ENCODE results near the gene MYG1. TPM values are rescaled to one million over a fixed set of nuclear protein-coding genes. Genes with fewer than 3 reads are reported as not detected.

Gene MYG1
- total and polyA plus RNA-seq, 9 donors, result 34.7 to 47.5 (median 37.4) TPM

- no peak for DNase-seq
- peaks cover 8% of the 10 kb centered on the region for H3K4me1 ChIP-seq (ENCODE audit: control insufficient read depth, insufficient read depth, low read length)
- H3K4me3 ChIP-seq (ENCODE audit: low read length), result no peak within 1 kb of the TSS
- no peak within 1 kb of the TSS for H3K27ac ChIP-seq (ENCODE audit: low read length)
- H3K27me3 ChIP-seq (ENCODE audit: control insufficient read depth, insufficient read depth, low read length), result peaks cover 56% of the 10 kb centered on the region
- no peaks in the 10 kb centered on the region for H3K9me3 ChIP-seq (replicated peaks; ENCODE audit: control insufficient read depth, low read depth, low read length)
- H3K36me3 ChIP-seq (ENCODE audit: control insufficient read depth, insufficient read depth, low read length), result no peaks in the 10 kb centered on the region
- 21% methylated on average over 2 of the region's 15 CpGs for WGBS (ENCODE audit: insufficient coverage)
Observed at GRCh38 chr12:53336181-53336681, 36.7 kb downstream of the MYG1 start, which contains the start of gene SP7. Gene SP7 (minus strand): TSS chr12:53336354. CDS start chr12:53335646, 708 bp downstream.

DNA sequence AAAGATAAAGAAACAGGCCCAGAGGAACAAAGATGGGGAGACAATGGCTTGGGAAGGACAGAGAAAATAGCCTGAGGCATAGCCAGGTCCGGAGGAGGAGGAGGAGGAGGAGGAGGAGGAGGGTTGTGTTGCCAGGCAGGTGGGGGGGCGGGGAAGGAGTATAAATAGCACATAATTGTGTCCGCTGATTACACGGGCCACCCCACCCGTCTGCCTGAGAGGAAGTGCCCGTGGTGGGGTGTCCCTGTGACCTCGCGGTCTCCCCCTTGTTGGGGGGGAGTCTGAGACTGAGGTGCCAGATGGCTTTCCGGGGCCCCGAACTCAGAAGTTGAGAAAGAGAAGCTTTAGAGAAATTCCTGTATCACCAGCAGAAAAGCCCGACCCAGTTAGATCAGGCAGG lies 38.5 kb downstream of the MYG1 start:
- H3K36me3 ChIP-seq (ENCODE audit: control insufficient read depth, insufficient read depth, low read length), result no peaks in the 10 kb centered on the region
- H3K9me3 ChIP-seq (replicated peaks; ENCODE audit: control insufficient read depth, low read depth, low read length), result no peaks in the 10 kb centered on the region
- H3K4me1 ChIP-seq (ENCODE audit: control insufficient read depth, insufficient read depth, low read length), result peaks cover 8% of the 10 kb centered on the region
- no peak overlapping the region for H3K4me3 ChIP-seq (ENCODE audit: low read length)
- no peak for DNase-seq
- no peak overlapping the region for H3K27ac ChIP-seq (ENCODE audit: low read length)
- 46% methylated on average over 4 of the region's 11 CpGs for WGBS (ENCODE audit: insufficient coverage)
- H3K27me3 ChIP-seq (ENCODE audit: control insufficient read depth, insufficient read depth, low read length), result peaks cover 50% of the 10 kb centered on the region

GRCh38 chr12:53338916-53339315 lies 39.4 kb downstream of the MYG1 start:
- DNase-seq, result no peak
- Histone ChIP-seq H3K9me3 (replicated peaks; ENCODE audit: control insufficient read depth, low read depth, low read length) (no peaks in the 10 kb centered on the region), H3K4me3 (ENCODE audit: low read length) (no peak overlapping the region), H3K27ac (ENCODE audit: low read length) (no peak overlapping the region), H3K36me3 (ENCODE audit: control insufficient read depth, insufficient read depth, low read length) (no peaks in the 10 kb centered on the region), H3K4me1 (ENCODE audit: control insufficient read depth, insufficient read depth, low read length) (peaks cover 8% of the 10 kb centered on the region), H3K27me3 (ENCODE audit: control insufficient read depth, insufficient read depth, low read length) (peaks cover 45% of the 10 kb centered on the region)
- WGBS (ENCODE audit: insufficient coverage), result no CpG with 5 or more reads among the region's 6 CpGs

DNA sequence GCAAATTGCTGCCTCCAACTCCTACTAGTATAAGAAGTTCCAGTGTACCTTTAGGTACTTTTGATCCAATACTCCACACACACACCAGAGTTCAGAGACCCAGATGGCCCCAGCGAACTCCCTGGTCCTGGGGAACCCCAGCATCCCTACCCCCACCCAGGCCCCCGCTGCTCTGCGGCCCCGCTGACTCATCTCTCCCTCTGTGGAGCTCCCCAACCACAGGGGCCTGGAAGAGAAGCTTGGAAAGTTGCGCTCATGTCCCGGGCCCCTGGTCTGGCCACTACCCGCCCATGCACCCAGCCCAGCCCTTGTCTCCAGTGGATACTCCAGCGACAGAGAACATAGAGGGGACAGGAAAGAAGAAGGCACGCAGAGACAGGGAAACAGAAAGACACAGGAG lies 40.9 kb downstream of the MYG1 start:
- whole genome bisulfite sequencing (ENCODE audit: insufficient coverage), result 65% methylated on average over 4 of the region's 9 CpGs
- Histone ChIP-seq H3K27ac (ENCODE audit: low read length) (no peak overlapping the region), H3K4me3 (ENCODE audit: low read length) (no peak overlapping the region), H3K27me3 (ENCODE audit: control insufficient read depth, insufficient read depth, low read length) (peaks cover 38% of the 10 kb centered on the region), H3K36me3 (ENCODE audit: control insufficient read depth, insufficient read depth, low read length) (no peaks in the 10 kb centered on the region), H3K9me3 (replicated peaks; ENCODE audit: control insufficient read depth, low read depth, low read length) (no peaks in the 10 kb centered on the region), H3K4me1 (ENCODE audit: control insufficient read depth, insufficient read depth, low read length) (peaks cover 15% of the 10 kb centered on the region)
- DNase-seq, result no peak

DNA sequence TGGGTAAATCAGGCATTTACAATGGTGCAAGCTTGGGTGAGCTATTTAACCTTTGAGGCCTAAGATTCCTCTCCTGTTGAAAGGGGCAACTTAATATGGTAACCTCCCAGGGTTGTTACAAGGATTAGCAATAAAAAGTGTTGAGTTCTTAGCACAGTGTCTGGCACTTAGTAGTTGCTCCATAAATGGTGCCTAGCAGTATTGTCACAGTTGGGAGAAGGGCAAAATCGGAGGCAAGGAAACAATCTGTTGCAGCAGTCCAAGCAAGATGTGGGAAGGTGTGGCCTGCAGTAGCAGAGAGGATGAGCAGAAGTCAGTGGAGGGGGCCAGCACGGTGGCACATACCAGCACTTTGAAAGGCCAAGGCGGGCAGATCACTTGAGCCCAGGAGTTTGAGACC lies 44.0 kb downstream of the MYG1 start:
- Histone ChIP-seq H3K27me3 (ENCODE audit: control insufficient read depth, insufficient read depth, low read length) (peaks cover 11% of the 10 kb centered on the region), H3K36me3 (ENCODE audit: control insufficient read depth, insufficient read depth, low read length) (no peaks in the 10 kb centered on the region), H3K9me3 (replicated peaks; ENCODE audit: control insufficient read depth, low read depth, low read length) (no peaks in the 10 kb centered on the region), H3K4me1 (ENCODE audit: control insufficient read depth, insufficient read depth, low read length) (peaks cover 16% of the 10 kb centered on the region), H3K27ac (ENCODE audit: low read length) (no peak overlapping the region), H3K4me3 (ENCODE audit: low read length) (no peak overlapping the region)
- DNase-seq, result no peak
- 63% methylated on average over 3 of the region's 3 CpGs for WGBS (ENCODE audit: insufficient coverage)

DNA sequence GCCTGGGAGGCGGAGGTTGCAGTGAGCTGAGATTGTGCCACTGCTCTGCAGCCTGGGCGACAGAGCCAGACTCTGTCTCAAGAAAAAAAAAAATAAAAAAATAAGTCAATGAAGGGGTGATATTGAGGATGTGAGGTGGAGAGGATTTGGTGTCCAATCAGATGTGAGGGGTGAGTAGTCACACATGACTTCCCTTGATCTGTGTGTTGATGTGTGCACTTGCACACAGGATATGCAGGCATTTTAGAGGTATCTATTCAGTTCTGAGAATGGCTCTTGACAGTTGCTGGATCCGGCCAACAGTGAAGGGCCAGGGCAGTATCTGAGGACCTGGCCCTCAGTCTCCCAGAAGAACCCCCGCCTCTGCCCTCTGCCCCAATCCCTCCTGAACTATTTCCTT lies 44.5 kb downstream of the MYG1 start:
- 100% methylated on average over 3 of the region's 4 CpGs for WGBS (ENCODE audit: insufficient coverage)
- Histone ChIP-seq H3K4me1 (ENCODE audit: control insufficient read depth, insufficient read depth, low read length) (peaks cover 16% of the 10 kb centered on the region), H3K27me3 (ENCODE audit: control insufficient read depth, insufficient read depth, low read length) (peaks cover 6% of the 10 kb centered on the region), H3K4me3 (ENCODE audit: low read length) (peak overlapping the region; percentile 62), H3K9me3 (replicated peaks; ENCODE audit: control insufficient read depth, low read depth, low read length) (no peaks in the 10 kb centered on the region), H3K27ac (ENCODE audit: low read length) (no peak overlapping the region), H3K36me3 (ENCODE audit: control insufficient read depth, insufficient read depth, low read length) (no peaks in the 10 kb centered on the region)
- DNase-seq, result no peak

- H3K9me3 ChIP-seq (replicated peaks; ENCODE audit: control insufficient read depth, low read depth, low read length), result no peaks in the 10 kb centered on the region
- H3K36me3 ChIP-seq (ENCODE audit: control insufficient read depth, insufficient read depth, low read length), result no peaks in the 10 kb centered on the region
- DNase-seq, result no peak
- H3K27me3 ChIP-seq (ENCODE audit: control insufficient read depth, insufficient read depth, low read length), result peaks cover 2% of the 10 kb centered on the region
- no peak overlapping the region for H3K27ac ChIP-seq (ENCODE audit: low read length)
- 0% methylated on average over 13 of the region's 19 CpGs for WGBS (ENCODE audit: insufficient coverage)
- peak overlapping the region; percentile 62 for H3K4me3 ChIP-seq (ENCODE audit: low read length)
- peaks cover 16% of the 10 kb centered on the region for H3K4me1 ChIP-seq (ENCODE audit: control insufficient read depth, insufficient read depth, low read length)
Observed at GRCh38 chr12:53344487-53344823, 45.0 kb downstream of the MYG1 start.

DNA sequence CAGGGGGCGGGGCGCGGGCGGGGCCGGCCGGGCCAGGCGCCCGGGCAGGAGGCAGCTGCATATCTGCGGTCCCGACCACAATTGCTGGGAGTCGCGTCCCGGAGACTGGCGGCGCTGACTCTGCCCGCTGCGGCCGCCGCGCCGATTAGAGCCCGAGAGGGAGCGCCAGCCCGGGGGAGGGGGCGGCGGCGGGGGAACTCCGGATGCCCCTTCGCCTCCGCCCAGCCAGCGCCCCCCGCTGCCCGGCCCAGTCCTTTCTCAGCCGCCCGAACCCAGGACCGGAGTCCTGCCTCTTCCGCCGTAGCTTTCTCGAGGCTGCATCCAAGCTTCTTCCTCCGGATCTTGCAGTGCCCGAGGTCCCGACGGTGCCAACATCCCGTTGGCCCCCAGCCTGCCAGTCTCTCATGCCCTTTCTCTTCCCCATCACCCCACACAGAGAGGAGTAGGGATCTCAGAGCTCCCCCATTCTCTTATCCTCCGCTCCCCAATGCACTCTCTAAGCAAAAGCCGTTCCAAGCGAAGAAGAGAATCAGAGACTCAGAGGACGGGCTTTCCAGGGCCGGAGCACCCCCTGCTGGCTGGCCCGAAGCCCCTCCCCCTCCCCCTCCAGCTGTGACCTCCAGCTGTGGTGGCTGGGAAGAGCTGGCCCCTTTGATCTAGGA lies 45.5 kb downstream of the MYG1 start:
- Histone ChIP-seq H3K9me3 (replicated peaks; ENCODE audit: control insufficient read depth, low read depth, low read length) (no peaks in the 10 kb centered on the region), H3K27me3 (ENCODE audit: control insufficient read depth, insufficient read depth, low read length) (peaks cover 2% of the 10 kb centered on the region), H3K36me3 (ENCODE audit: control insufficient read depth, insufficient read depth, low read length) (no peaks in the 10 kb centered on the region), H3K4me1 (ENCODE audit: control insufficient read depth, insufficient read depth, low read length) (peaks cover 16% of the 10 kb centered on the region), H3K27ac (ENCODE audit: low read length) (peak overlapping the region; percentile 84), H3K4me3 (ENCODE audit: low read length) (peak overlapping the region; percentile 62)
- WGBS (ENCODE audit: insufficient coverage), result under 1% methylated on average over 47 of the region's 50 CpGs
- peak; percentile 92 for DNase-seq

GRCh38 chr12:53345486-53346188 lies 46.1 kb downstream of the MYG1 start:
- peak overlapping the region; percentile 84 for H3K27ac ChIP-seq (ENCODE audit: low read length)
- H3K27me3 ChIP-seq (ENCODE audit: control insufficient read depth, insufficient read depth, low read length), result peaks cover 2% of the 10 kb centered on the region
- DNase-seq, result peak; percentile 82
- no peaks in the 10 kb centered on the region for H3K36me3 ChIP-seq (ENCODE audit: control insufficient read depth, insufficient read depth, low read length)
- H3K4me1 ChIP-seq (ENCODE audit: control insufficient read depth, insufficient read depth, low read length), result peaks cover 16% of the 10 kb centered on the region
- WGBS (ENCODE audit: insufficient coverage), result 0% methylated on average over 1 of the region's 10 CpGs
- H3K9me3 ChIP-seq (replicated peaks; ENCODE audit: control insufficient read depth, low read depth, low read length), result no peaks in the 10 kb centered on the region
- peak overlapping the region; percentile 62 for H3K4me3 ChIP-seq (ENCODE audit: low read length)

GRCh38 chr12:53346491-53346890 lies 47.0 kb downstream of the MYG1 start:
- 38% methylated on average over 1 of the region's 1 CpG for WGBS (ENCODE audit: insufficient coverage)
- DNase-seq, result no peak

More at GRCh38 chr12:53346491-53346890, 47.0 kb downstream of the MYG1 start:
- Histone ChIP-seq H3K4me3 (ENCODE audit: low read length) (no peak overlapping the region), H3K4me1 (ENCODE audit: control insufficient read depth, insufficient read depth, low read length) (peaks cover 16% of the 10 kb centered on the region), H3K27ac (ENCODE audit: low read length) (no peak overlapping the region), H3K9me3 (replicated peaks; ENCODE audit: control insufficient read depth, low read depth, low read length) (no peaks in the 10 kb centered on the region), H3K36me3 (ENCODE audit: control insufficient read depth, insufficient read depth, low read length) (no peaks in the 10 kb centered on the region), H3K27me3 (ENCODE audit: control insufficient read depth, insufficient read depth, low read length) (peaks cover 2% of the 10 kb centered on the region)

Data from muscle of leg (tissue), 11 donors.